GM12878 (cell line): ENCODE measurements around the gene IFT81. TPM values are rescaled to one million over a fixed set of nuclear protein-coding genes. Genes with fewer than 3 reads are reported as not detected.

Experiments used
- ATF7 ChIP-seq: fragments of 450-650 bp; IDR thresholded peaks from 2 replicates; pipeline ENCODE4 v1.6.1; 2016; ENCODE audit warnings: low read depth, mild to moderate bottlenecking
- E2F8 ChIP-seq: fragments of 450-650 bp; IDR thresholded peaks from 2 replicates; pipeline ENCODE4 v1.6.1; 2018; ENCODE audit warnings: mild to moderate bottlenecking, low read depth, moderate library complexity; ENCODE audit not compliant: partially characterized antibody
- E4F1 ChIP-seq: fragments of 450-650 bp; IDR thresholded peaks from 2 replicates; pipeline ENCODE4 v1.6.1; 2018; ENCODE audit warnings: borderline replicate concordance, mild to moderate bottlenecking; ENCODE audit not compliant: partially characterized antibody
- ELK1 ChIP-seq: IDR thresholded peaks from 2 replicates; pipeline ENCODE4 v1.6.1; 2012; ENCODE audit warnings: low read depth, low read length, improper control_type of control experiment
- ETV6 ChIP-seq, 2 experiments: fragments of 450-650 bp in 1 of 2; IDR thresholded peaks in 1 of 2; conservative IDR thresholded peaks in 1 of 2; 2 replicates each; pipeline ENCODE4 v1.6.1; 2014; ENCODE audit warnings: antibody characterized with exemption in 1 of 2, borderline replicate concordance in 1 of 2, low read depth in 1 of 2, mild to moderate bottlenecking in 1 of 2, moderate library complexity in 1 of 2
- FOS ChIP-seq: IDR thresholded peaks from 3 replicates; pipeline ENCODE4 v1.6.1; 2011; ENCODE audit warnings: borderline replicate concordance; ENCODE audit not compliant: insufficient read length; ENCODE audit errors: extremely low read depth
- HDAC2 ChIP-seq: fragments of 200-600 bp; sonication (generic); IDR thresholded peaks from 2 replicates; pipeline ENCODE4 v1.6.1; 2017
- MTA3 ChIP-seq: IDR thresholded peaks from 2 replicates; pipeline ENCODE4 v1.6.1; 2012; ENCODE audit warnings: low read length, inconsistent platforms, borderline replicate concordance
- NFIC ChIP-seq: IDR thresholded peaks from 2 replicates; pipeline ENCODE4 v1.6.1; 2012; ENCODE audit warnings: low read depth, mild to moderate bottlenecking, inconsistent platforms, low read length, moderate library complexity
- NKRF ChIP-seq: fragments of 450-650 bp; conservative IDR thresholded peaks from 2 replicates; pipeline ENCODE4 v1.6.1; 2017; ENCODE audit warnings: mild to moderate bottlenecking, moderate library complexity
- PKNOX1 ChIP-seq: fragments of 450-650 bp; IDR thresholded peaks from 2 replicates; pipeline ENCODE4 v1.6.1; 2016; ENCODE audit warnings: mild to moderate bottlenecking
- PML ChIP-seq: IDR thresholded peaks from 2 replicates; pipeline ENCODE4 v1.6.1; 2012; ENCODE audit warnings: low read length, inconsistent platforms
- STAT3 ChIP-seq: IDR thresholded peaks from 2 replicates; pipeline ENCODE4 v1.6.1; 2011; ENCODE audit warnings: low read depth, low read length, improper control_type of control experiment
- TCF7 ChIP-seq: IDR thresholded peaks from 2 replicates; pipeline ENCODE4 v1.6.1; 2014; ENCODE audit warnings: antibody characterized with exemption, borderline replicate concordance
- WRNIP1 ChIP-seq: IDR thresholded peaks from 2 replicates; pipeline ENCODE4 v1.6.1; 2011; ENCODE audit warnings: low read depth, low read length, improper control_type of control experiment, borderline replicate concordance
- YBX1 ChIP-seq: fragments of 450-650 bp; IDR thresholded peaks from 2 replicates; pipeline ENCODE4 v1.6.1; 2016; ENCODE audit warnings: antibody characterized with exemption
- polyA plus RNA-seq, 11 experiments: library from polyadenylated mRNA; depleted of rRNA in 4 of 11; unstranded in 6 of 11; stranded (reverse) in 5 of 11; fragments of >200 nt; fragmentation: Nextera tagmentation in 4 of 11; fragmentation: Illumina TruSeq in 1 of 11; extraction: Ambion mirVana in 4 of 11; extraction: Trizol in 1 of 11; gene quantifications; 1 replicate in 1 of 11; 2 replicates in 10 of 11; pipeline versions ENCODE4 v1.2.1 to v1.2.3, GENCODE V29; 2011 to 2016; ENCODE audit warnings: inconsistent platforms in 2 of 11, missing spikeins in 2 of 11, low read depth in 1 of 11
- total RNA-seq, 4 experiments: library from RNA; depleted of rRNA in 3 of 4; stranded (reverse); fragments of >200 nt in 3 of 4; fragmentation: Illumina TruSeq in 1 of 4; extraction: Trizol in 1 of 4; gene quantifications; 2 replicates each; pipeline versions ENCODE4 v1.2.1 to v1.2.3, GENCODE V29; 2013 to 2021

IFT81 gene
- total and polyA plus RNA-seq, 10 of the 15 experiments (the other 5 are each of a cell fraction or from before 2014, with no cell fraction given), result 4.1 to 9.9 (median 5.6) TPM

DNA sequence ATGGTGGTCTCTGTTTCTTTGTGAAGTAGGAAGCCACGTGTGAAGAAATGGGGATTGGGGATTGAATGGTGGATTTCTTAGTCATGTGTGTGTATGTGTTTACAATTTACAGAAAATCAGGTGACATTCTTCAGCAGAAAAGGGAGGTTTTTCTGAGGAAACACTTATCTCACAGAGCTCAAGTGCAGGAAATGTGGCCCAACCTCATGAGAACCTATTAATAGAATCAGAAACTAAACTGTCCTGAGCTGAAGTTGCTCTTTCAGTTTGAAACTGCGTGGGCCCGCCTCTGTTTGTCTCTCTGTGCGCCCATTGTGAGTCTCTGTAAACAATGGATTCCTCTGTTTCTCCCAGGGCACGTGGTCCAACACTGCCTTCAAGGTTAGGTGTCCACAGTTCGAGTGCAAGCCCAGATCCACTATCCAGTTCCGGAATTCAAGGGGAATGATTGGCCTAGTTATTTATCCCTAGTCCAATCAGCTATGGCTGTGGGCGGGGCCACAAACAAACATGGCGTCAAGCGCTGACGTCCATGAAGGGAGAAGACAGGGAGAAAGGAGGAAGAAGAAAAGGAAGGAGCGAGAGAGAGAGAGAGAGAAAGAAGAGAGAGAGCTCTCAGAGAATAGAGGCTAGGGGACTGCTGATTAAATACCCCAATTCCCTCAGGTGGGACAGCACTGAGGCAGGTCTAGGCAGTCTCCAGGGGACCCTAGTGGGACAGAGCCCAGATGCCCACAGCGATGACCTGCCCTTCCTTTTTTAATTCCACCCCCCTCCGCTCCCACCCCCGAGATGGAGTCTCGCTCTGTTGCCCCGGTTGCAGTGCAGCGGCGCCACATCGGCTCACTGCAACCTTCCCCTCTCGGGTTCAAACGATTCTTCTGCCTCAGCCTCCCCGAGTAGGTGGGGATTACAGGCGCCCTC is 44.4 kb upstream of the IFT81 start (continued):
- TF ChIP-seq E2F8 (no peak), NFIC (peak; percentile 78; the same call in 1 of the 2 replicates), E4F1 (peak; percentile 22), WRNIP1 (no peak), YBX1 (no peak), HDAC2 (no peak), STAT3 (peak; percentile 96), ELK1 (no peak), TCF7 (no peak), FOS (peak; percentile 2), ETV6 (conservative IDR thresholded peaks at IDR 0.05 in 1 of 2, IDR thresholded peaks at IDR 0.05 in 1 of 2; ENCODE audit: borderline replicate concordance in 1 of 2, low read depth in 1 of 2) (peak in 1 of 2 experiments; percentile 66; a peak in 2 of 4 replicates), PML (peak; percentile 73), MTA3 (no peak; the same call in 1 of the 2 replicates), NKRF (no peak), ATF7 (peak; percentile 75), PKNOX1 (no peak; the same call in 1 of the 2 replicates)
